ENCODE data around the gene STK25. TPM values are rescaled to one million over a fixed set of nuclear protein-coding genes. Genes with fewer than 3 reads are reported as not detected.
A peak's percentile ranks its signal among the peaks of the same experiment; 100 is the strongest.

Gene STK25
- polyA plus RNA-seq (2011; rRNA removed) = 216 and 302 TPM in 2 replicates
- polyA minus RNA-seq (2011; rRNA and poly(A)+ RNA removed) = 247 and 292 TPM in 2 replicates

DNA sequence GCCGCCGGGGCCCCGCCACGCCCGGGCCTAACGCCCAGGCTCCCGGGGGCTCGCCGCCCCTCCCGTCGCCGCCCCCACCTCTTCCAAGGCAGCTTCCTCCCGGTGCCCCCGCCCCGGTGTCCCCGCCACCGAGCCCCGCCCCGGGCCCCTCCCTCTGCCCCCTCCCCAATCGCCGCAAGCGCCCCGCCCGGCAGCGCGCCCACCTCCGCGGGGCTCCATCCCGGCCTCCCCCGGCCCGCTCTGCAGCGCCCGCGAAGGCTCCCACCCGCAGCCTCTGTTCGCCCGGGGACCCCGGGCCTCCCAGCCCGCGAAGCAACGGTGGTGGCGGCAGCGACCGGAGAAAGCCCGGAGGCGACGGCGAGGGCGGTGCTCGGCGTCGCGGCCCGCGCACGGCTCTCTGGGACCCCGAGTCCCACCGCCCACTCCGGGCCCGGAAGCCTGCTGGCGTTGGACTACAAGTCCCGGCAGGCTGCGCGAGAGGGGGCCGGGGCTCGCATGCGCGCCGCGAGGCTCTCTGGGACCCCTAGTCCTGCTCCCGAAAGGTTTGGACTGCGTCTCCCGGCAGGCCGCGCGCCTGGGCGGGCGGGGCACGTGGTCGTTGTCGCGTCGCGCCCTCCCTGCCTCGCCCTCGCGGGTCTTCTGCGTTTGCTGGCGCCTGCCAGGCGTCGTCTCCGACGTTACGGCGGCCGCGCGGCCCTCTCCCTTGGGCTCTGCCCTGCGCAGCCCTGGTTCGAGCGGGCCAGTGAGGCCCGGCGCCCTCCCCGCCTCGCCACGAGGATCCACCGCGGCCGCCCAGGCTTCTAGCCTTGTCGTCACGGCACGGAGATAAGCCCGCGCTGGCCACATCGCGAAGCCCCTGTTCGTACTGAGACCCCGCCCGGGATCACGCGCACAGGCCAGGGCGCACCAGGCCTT is at the start of gene STK25:
Gene STK25, minus strand, starts transcription at position 345 of the 915 bp plus-strand sequence. CDS start 549 bp downstream, outside the sequence.
- H3K9me3 ChIP-seq (ENCODE audit: control insufficient read depth, insufficient read depth, low read length) = peaks cover 5% of the 10 kb centered on the region; the same call in 1 of the 2 replicates
- TF ChIP-seq, protein P1, sequence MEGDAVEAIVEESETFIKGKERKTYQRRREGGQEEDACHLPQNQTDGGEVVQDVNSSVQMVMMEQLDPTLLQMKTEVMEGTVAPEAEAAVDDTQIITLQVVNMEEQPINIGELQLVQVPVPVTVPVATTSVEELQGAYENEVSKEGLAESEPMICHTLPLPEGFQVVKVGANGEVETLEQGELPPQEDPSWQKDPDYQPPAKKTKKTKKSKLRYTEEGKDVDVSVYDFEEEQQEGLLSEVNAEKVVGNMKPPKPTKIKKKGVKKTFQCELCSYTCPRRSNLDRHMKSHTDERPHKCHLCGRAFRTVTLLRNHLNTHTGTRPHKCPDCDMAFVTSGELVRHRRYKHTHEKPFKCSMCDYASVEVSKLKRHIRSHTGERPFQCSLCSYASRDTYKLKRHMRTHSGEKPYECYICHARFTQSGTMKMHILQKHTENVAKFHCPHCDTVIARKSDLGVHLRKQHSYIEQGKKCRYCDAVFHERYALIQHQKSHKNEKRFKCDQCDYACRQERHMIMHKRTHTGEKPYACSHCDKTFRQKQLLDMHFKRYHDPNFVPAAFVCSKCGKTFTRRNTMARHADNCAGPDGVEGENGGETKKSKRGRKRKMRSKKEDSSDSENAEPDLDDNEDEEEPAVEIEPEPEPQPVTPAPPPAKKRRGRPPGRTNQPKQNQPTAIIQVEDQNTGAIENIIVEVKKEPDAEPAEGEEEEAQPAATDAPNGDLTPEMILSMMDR (IDR thresholded peaks at IDR 0.05; ENCODE audit: low read depth, low read length) = no peak
- POLR2A ChIA-PET = interaction anchor here (0.9 to 1.3 kb wide), 2 partner anchors 10 to 50 kb away, joined by 3 read pairs; partner anchors contain the start of gene BOK
- H3K27ac ChIP-seq (ENCODE audit: low read depth, low read length) = peak within 1 kb of the TSS; percentile 57
- no peaks in the 10 kb centered on the region for H3K27me3 ChIP-seq (ENCODE audit: control insufficient read depth, insufficient read depth, low read length)
- CTCF ChIA-PET = interaction anchor here (0.6 kb wide), 2 partner anchors 142 to 193 kb away, joined by 3 read pairs; no protein-coding TSS in a partner anchor
- H3K4me3 ChIP-seq (ENCODE audit: low read depth, low read length) = peak within 1 kb of the TSS; percentile 79
- DNase-seq (ENCODE audit: low read depth, low spot score) = peak; percentile 94

DNA sequence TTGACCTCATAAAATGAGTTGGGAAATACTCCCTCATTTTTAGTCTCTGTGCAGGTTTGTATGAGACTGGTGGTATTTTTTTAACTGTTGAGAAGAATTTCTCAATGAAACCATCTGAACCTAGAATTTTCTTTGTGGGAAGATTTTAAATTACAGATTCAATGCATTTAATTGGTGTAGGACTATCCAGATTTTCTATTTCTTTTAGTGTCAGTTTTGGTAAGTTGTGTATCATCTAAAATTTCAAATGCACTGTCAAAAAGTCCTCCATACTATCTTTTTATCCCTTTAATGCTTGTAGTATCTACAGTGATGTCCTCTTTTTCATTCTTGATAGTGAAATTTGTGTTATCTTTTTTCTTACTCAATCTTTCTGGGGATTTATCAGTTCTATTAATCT is 48.4 kb upstream of the STK25 start:
- no peak for DNase-seq (ENCODE audit: low read depth, low spot score)
- H3K4me3 ChIP-seq (ENCODE audit: low read depth, low read length) = no peak overlapping the region
- H3K27me3 ChIP-seq (ENCODE audit: control insufficient read depth, insufficient read depth, low read length) = no peaks in the 10 kb centered on the region
- ChIA-PET CTCF (interaction anchor here (0.7 kb wide), 1 partner anchor 103 kb away, joined by 3 read pairs; no protein-coding TSS in a partner anchor), POLR2A (interaction anchor here (0.7 kb wide), 1 partner anchor 234 kb away, joined by 5 read pairs; no protein-coding TSS in a partner anchor)
- no peak overlapping the region for H3K27ac ChIP-seq (ENCODE audit: low read depth, low read length)
- TF ChIP-seq, protein P1 (IDR thresholded peaks at IDR 0.05; ENCODE audit: low read depth, low read length) = no peak
- peaks cover 15% of the 10 kb centered on the region for H3K9me3 ChIP-seq (ENCODE audit: control insufficient read depth, insufficient read depth, low read length)

DNA sequence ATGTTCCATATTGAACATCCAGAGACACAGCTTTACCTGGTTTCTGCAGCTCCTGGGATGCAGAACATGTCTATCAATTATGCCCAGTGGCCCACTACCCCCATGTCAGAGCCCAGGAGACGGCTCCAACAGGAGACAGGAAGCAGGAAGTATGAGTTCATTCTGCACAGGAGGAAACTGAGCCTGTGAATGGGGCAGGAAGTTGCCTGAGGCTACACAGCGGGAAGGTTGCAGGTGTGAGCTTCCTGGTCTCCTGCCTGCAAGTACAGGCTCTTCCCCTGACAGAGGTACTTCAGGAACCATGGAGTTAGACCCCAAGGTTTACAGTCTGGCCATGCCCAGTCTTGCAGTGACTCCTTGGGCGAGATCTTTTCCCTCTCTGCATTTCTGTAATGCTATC is 47.3 kb upstream of the STK25 start:
- H3K27me3 ChIP-seq (ENCODE audit: control insufficient read depth, insufficient read depth, low read length) = no peaks in the 10 kb centered on the region
- no peak overlapping the region for H3K27ac ChIP-seq (ENCODE audit: low read depth, low read length)
- H3K4me3 ChIP-seq (ENCODE audit: low read depth, low read length) = no peak overlapping the region
- TF ChIP-seq, protein P1 (IDR thresholded peaks at IDR 0.05; ENCODE audit: low read depth, low read length) = no peak
- peaks cover 15% of the 10 kb centered on the region for H3K9me3 ChIP-seq (ENCODE audit: control insufficient read depth, insufficient read depth, low read length)
- ChIA-PET CTCF (no interaction called here), POLR2A (interaction anchor here (0.7 kb wide), 1 partner anchor 57 kb away, joined by 3 read pairs; no protein-coding TSS in a partner anchor)
- no peak for DNase-seq (ENCODE audit: low read depth, low spot score)

DNA sequence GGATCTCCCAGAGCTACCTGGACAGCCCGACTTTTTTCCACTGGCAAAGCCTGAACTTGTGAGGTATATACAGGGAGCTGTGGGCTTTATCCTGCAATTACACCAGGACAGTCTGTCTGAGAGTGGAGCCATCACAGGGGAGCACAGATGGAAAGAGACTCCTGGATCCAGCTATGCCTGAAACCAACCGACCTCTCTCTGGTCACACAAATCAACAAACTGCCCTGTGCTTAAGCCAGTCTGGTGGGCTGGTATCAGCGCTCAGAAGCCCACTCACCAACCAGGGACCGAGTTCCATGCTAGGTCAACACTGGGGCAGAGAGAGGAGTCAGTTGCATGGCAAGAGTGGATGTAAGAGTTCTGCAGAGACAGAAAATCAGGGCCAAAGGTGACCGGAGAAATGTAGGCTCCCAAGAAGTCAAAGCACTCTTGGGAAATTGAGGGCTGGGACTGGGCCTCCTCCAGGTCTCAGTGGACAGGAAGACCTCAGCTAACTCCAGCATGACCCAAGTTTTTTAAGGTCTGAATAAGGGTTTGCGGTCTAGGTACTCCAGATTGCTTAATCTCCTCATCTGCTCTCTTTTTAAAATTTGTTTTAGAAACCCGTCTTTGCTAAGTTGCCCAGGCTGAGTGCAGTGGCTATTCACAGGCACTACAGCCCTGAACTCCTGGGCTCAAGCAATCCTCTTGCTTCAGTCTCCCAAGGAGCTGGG is 46.4 kb upstream of the STK25 start:
- Histone ChIP-seq H3K27me3 (ENCODE audit: control insufficient read depth, insufficient read depth, low read length) (no peaks in the 10 kb centered on the region), H3K9me3 (ENCODE audit: control insufficient read depth, insufficient read depth, low read length) (peaks cover 15% of the 10 kb centered on the region), H3K4me3 (ENCODE audit: low read depth, low read length) (no peak overlapping the region), H3K27ac (ENCODE audit: low read depth, low read length) (peak overlapping the region; percentile 2)
- ChIA-PET CTCF (no interaction called here), POLR2A (interaction anchor here (0.7 kb wide), 1 partner anchor 58 kb away, joined by 3 read pairs; no protein-coding TSS in a partner anchor)
- TF ChIP-seq, protein P1 (IDR thresholded peaks at IDR 0.05; ENCODE audit: low read depth, low read length) = no peak
- no peak for DNase-seq (ENCODE audit: low read depth, low spot score)
